IMR-90 (cell line): ENCODE results near the gene HNF1B. TPM values are rescaled to one million over a fixed set of nuclear protein-coding genes. Genes with fewer than 3 reads are reported as not detected.

Experiments used
- ATAC-seq: fragments of 200-7000 bp; cut with Tn5 transposase; 2 replicates; pipeline ENCODE4 v1.9.1; 2020; ENCODE audit warnings: low read depth, mild to moderate bottlenecking, moderate library complexity
- BruUV-seq: library from RNA; stranded (reverse); fragments of 400-500 nt; replicated peaks from 2 replicates; lab custom pipeline; 2021; lab: Mats Ljungman, UMichigan
- CTCF ChIA-PET: fragments of 300-600 bp; formaldehyde crosslinking; extraction: SDS; loops from one replicate; lab custom pipeline; 2021; ENCODE audit warnings: antibody characterized with exemption; lab: Yijun Ruan, JAX
- POLR2A ChIA-PET: fragments of 300-600 bp; sonication (Branson Sonifier 250); formaldehyde crosslinking; loops from one replicate; lab custom pipeline; 2022; ENCODE audit warnings: antibody characterized with exemption; ENCODE audit not compliant: unreplicated experiment; lab: Charles Lee
- DNase-seq: peaks from one replicate; pipeline ENCODE4 v3.0.0; 2013
- H2AFZ ChIP-seq: replicated peaks from 2 replicates; pipeline ENCODE3; 2013; ENCODE audit warnings: low read length, mild to moderate bottlenecking; ENCODE audit not compliant: poor library complexity
- H2AK5ac ChIP-seq: 2 replicates; pipeline ENCODE4 v1.6.1; 2013; ENCODE audit warnings: low read depth, low read length, inconsistent platforms
- H2AK9ac ChIP-seq: replicated peaks from 2 replicates; pipeline ENCODE3; 2013; ENCODE audit warnings: mild to moderate bottlenecking, low read depth, low read length, moderate library complexity; ENCODE audit not compliant: poor library complexity
- H2BK120ac ChIP-seq: 2 replicates; pipeline ENCODE4 v1.6.1; 2013; ENCODE audit warnings: low read depth, low read length, inconsistent platforms
- H2BK15ac ChIP-seq: 3 replicates; pipeline ENCODE4 v1.6.1; 2013; ENCODE audit warnings: low read depth, low read length, inconsistent platforms
- H2BK20ac ChIP-seq: 2 replicates; pipeline ENCODE4 v1.6.1; 2013; ENCODE audit warnings: low read depth, mild to moderate bottlenecking, inconsistent platforms, low read length, moderate library complexity
- H2BK5ac ChIP-seq: 2 replicates; pipeline ENCODE4 v1.6.1; 2013; ENCODE audit warnings: mild to moderate bottlenecking, low read depth, low read length, inconsistent platforms; ENCODE audit not compliant: poor library complexity, severe bottlenecking
- H3K14ac ChIP-seq: replicated peaks from 2 replicates; pipeline ENCODE4 v1.6.1; 2013; ENCODE audit warnings: low read depth, low read length, inconsistent platforms
- H3K18ac ChIP-seq: 2 replicates; pipeline ENCODE4 v1.6.1; 2013; ENCODE audit warnings: low read depth, low read length, control low read depth
- H3K23ac ChIP-seq: 2 replicates; pipeline ENCODE4 v1.6.1; 2013; ENCODE audit warnings: low read depth, low read length, inconsistent platforms
- H3K27ac ChIP-seq: 2 replicates; pipeline ENCODE4 v1.5.1; 2013; ENCODE audit warnings: mild to moderate bottlenecking, control low read depth, low read length; ENCODE audit not compliant: insufficient read depth
- H3K27me3 ChIP-seq: 2 replicates; pipeline ENCODE4 v1.6.1; 2013; ENCODE audit warnings: low read length; ENCODE audit not compliant: control insufficient read depth, insufficient read depth
- H3K36me3 ChIP-seq: 2 replicates; pipeline ENCODE4 v1.6.1; 2013; ENCODE audit warnings: low read length, mixed read lengths; ENCODE audit not compliant: control insufficient read depth, insufficient read depth
- H3K4ac ChIP-seq: 2 replicates; pipeline ENCODE4 v1.6.1; 2013; ENCODE audit warnings: low read depth, low read length, inconsistent platforms
- H3K4me1 ChIP-seq: 2 replicates; pipeline ENCODE4 v1.6.1; 2013; ENCODE audit warnings: low read length, mixed read lengths; ENCODE audit not compliant: control insufficient read depth, insufficient read depth
- H3K4me2 ChIP-seq: 2 replicates; pipeline ENCODE4 v1.6.1; 2013; ENCODE audit warnings: low read depth, mild to moderate bottlenecking, control low read depth, low read length, moderate library complexity
- H3K4me3 ChIP-seq: 2 replicates; pipeline ENCODE4 v1.5.1; 2013; ENCODE audit warnings: low read depth, mild to moderate bottlenecking, control low read depth, low read length, moderate library complexity; ENCODE audit not compliant: insufficient read depth
- H3K56ac ChIP-seq: 2 replicates; pipeline ENCODE4 v1.6.1; 2013; ENCODE audit warnings: low read length, inconsistent platforms; ENCODE audit not compliant: insufficient read depth; ENCODE audit errors: extremely low read depth
- H3K79me1 ChIP-seq, 2 experiments: 2 replicates each; pipeline ENCODE4 v1.6.1; 2013; ENCODE audit warnings: low read length in 2 of 2, inconsistent platforms in 1 of 2, low read depth in 1 of 2
- H3K9ac ChIP-seq: 2 replicates; pipeline ENCODE4 v1.6.1; 2013; ENCODE audit warnings: low read depth, low read length, control low read depth
- H3K9me1 ChIP-seq: 2 replicates; pipeline ENCODE4 v1.6.1; 2013; ENCODE audit warnings: low read length, inconsistent platforms; ENCODE audit not compliant: insufficient read depth
- H3K9me3 ChIP-seq: 2 replicates; pipeline ENCODE4 v1.6.1; 2013; ENCODE audit warnings: low read length; ENCODE audit not compliant: control insufficient read depth, insufficient read depth
- H4K20me1 ChIP-seq: 2 replicates; pipeline ENCODE4 v1.6.1; 2013; ENCODE audit warnings: low read length, inconsistent platforms; ENCODE audit not compliant: insufficient read depth
- H4K5ac ChIP-seq: 2 replicates; pipeline ENCODE4 v1.6.1; 2013; ENCODE audit warnings: mild to moderate bottlenecking, low read depth, low read length, control low read depth
- H4K8ac ChIP-seq, 2 experiments: 2 replicates each; pipeline ENCODE4 v1.6.1; 2013; ENCODE audit warnings: low read depth in 2 of 2, low read length in 2 of 2, control low read depth in 1 of 2, inconsistent platforms in 1 of 2
- H4K91ac ChIP-seq: 2 replicates; pipeline ENCODE4 v1.6.1; 2013; ENCODE audit warnings: low read depth, low read length, inconsistent platforms; ENCODE audit not compliant: insufficient read depth
- BHLHE40 ChIP-seq: fragments of 150-350 bp; IDR thresholded peaks from 2 replicates; pipeline ENCODE4 v1.6.1; 2016; ENCODE audit warnings: mild to moderate bottlenecking, low read depth, low read length
- CEBPB ChIP-seq: IDR thresholded peaks from 2 replicates; pipeline ENCODE4 v1.6.1; 2012; ENCODE audit warnings: low read depth, low read length, improper control_type of control experiment
- CHD1 ChIP-seq: IDR thresholded peaks from 2 replicates; pipeline ENCODE4 v1.6.1; 2012; ENCODE audit warnings: low read depth, low read length, improper control_type of control experiment
- CTCF ChIP-seq: conservative IDR thresholded peaks from 2 replicates; pipeline ENCODE4 v1.5.1; 2012; ENCODE audit warnings: mild to moderate bottlenecking, low read depth, low read length, improper control_type of control experiment
- ELK1 ChIP-seq: fragments of 150-350 bp; IDR thresholded peaks from 2 replicates; pipeline ENCODE4 v1.6.1; 2016; ENCODE audit warnings: low read depth, mild to moderate bottlenecking, low read length, moderate library complexity, borderline replicate concordance
- FOS ChIP-seq: fragments of 150-350 bp; IDR thresholded peaks from 2 replicates; pipeline ENCODE4 v1.6.1; 2016; ENCODE audit warnings: low read depth, low read length
- MAFK ChIP-seq: IDR thresholded peaks from 2 replicates; pipeline ENCODE4 v1.6.1; 2012; ENCODE audit warnings: low read depth, low read length, improper control_type of control experiment
- MAZ ChIP-seq: IDR thresholded peaks from 2 replicates; pipeline ENCODE4 v1.6.1; 2012; ENCODE audit warnings: low read depth, mild to moderate bottlenecking, low read length, improper control_type of control experiment, moderate library complexity, borderline replicate concordance
- MXI1 ChIP-seq: IDR thresholded peaks from 2 replicates; pipeline ENCODE4 v1.6.1; 2012; ENCODE audit warnings: low read depth, mild to moderate bottlenecking, low read length, moderate library complexity, borderline replicate concordance
- RCOR1 ChIP-seq: IDR thresholded peaks from 2 replicates; pipeline ENCODE4 v1.6.1; 2012; ENCODE audit warnings: mild to moderate bottlenecking, low read length, improper control_type of control experiment; ENCODE audit not compliant: insufficient replicate concordance
- SMC3 ChIP-seq: fragments of 150-350 bp; IDR thresholded peaks from 2 replicates; pipeline ENCODE4 v1.6.1; 2016; ENCODE audit warnings: low read depth, mild to moderate bottlenecking, antibody characterized with exemption, low read length, moderate library complexity
- USF2 ChIP-seq: fragments of 150-350 bp; IDR thresholded peaks from 2 replicates; pipeline ENCODE4 v1.6.1; 2017; ENCODE audit warnings: mild to moderate bottlenecking, antibody characterized with exemption, low read length, low read depth
- WGBS, 2 experiments: methylation state at CpG; one replicate each; pipeline versions ENCODE4 v1.1.5 to v1.1.7; 2013; ENCODE audit warnings: missing lambda C conversion rate in 2 of 2; ENCODE audit not compliant: insufficient read length in 1 of 2; ENCODE audit errors: extremely low coverage in 2 of 2; 5-methylcytosine and 5-hydroxymethylcytosine counted together
- dilution Hi-C: fragments of 300-500 bp; cut with HindIII; formaldehyde crosslinking; loops from one replicate; pipeline ENCODE4 v1.14.3; 2018; ENCODE audit warnings: low sequenced_read_pairs; ENCODE audit not compliant: unreplicated experiment
- in situ Hi-C: fragments of 300-500 bp; cut with MboI; formaldehyde crosslinking; loops from 3 replicates; pipeline ENCODE4 v1.14.3; 2019; ENCODE audit warnings: low sequenced_read_pairs, inconsistent platforms, mixed read lengths
- intact Hi-C: fragments of 100-400 bp; cut with micrococcal nuclease; formaldehyde crosslinking; loops from 2 replicates; pipeline ENCODE4 v1.10.0; 2022
- polyA plus RNA-seq, 3 experiments: library from polyadenylated mRNA; depleted of rRNA; stranded (reverse); fragments of >200 nt; gene quantifications; 2 replicates each; pipeline ENCODE4 v1.2.3, GENCODE V29; 2012; ENCODE audit warnings: low replicate concordance in 1 of 3
- total RNA-seq: library from RNA; depleted of rRNA; stranded (reverse); fragments of >200 nt; gene quantifications from 2 replicates; pipeline ENCODE4 v1.2.3, GENCODE V29; 2012

Gene HNF1B
- total and polyA plus RNA-seq, 2 of the 4 experiments (the other 2 are of a cell fraction): not detected

- Histone ChIP-seq H3K4me1 (no peaks in the 10 kb centered on the region), H3K9ac (no peak overlapping the region), H3K79me1 (no peaks in the 10 kb centered on the region), H3K9me3 (no peaks in the 10 kb centered on the region), H2BK5ac (no peak overlapping the region), H3K27me3 (no peaks in the 10 kb centered on the region), H4K20me1 (no peaks in the 10 kb centered on the region), H2BK20ac (no peak overlapping the region), H3K14ac (no peak overlapping the region), H2BK15ac (no peak overlapping the region), H3K18ac (no peak overlapping the region), H4K8ac (no peak overlapping the region), H4K5ac (no peak overlapping the region), H3K56ac (no peak overlapping the region), H2AK5ac (no peak overlapping the region), H3K36me3 (no peaks in the 10 kb centered on the region), H2AK9ac (no peak overlapping the region), H3K23ac (no peak overlapping the region), H3K4me3 (no peak overlapping the region), H4K91ac (no peak overlapping the region), H2BK120ac (no peak overlapping the region), H3K4me2 (no peak overlapping the region), H2AFZ (no peak overlapping the region), H3K27ac (no peak overlapping the region), H3K9me1 (no peaks in the 10 kb centered on the region), H3K4ac (no peak overlapping the region)
- peak; percentile 85 for TF ChIP-seq CEBPB
- no peak for TF ChIP-seq RCOR1
- no peak for TF ChIP-seq FOS
- no peak for TF ChIP-seq MAFK
- TF ChIP-seq CTCF: no peak
- TF ChIP-seq MXI1: no peak
- TF ChIP-seq USF2: no peak
- no peak for TF ChIP-seq MAZ
- no peak for TF ChIP-seq ELK1
- no peak for TF ChIP-seq SMC3
- peak; percentile 84 for TF ChIP-seq BHLHE40
- TF ChIP-seq CHD1: no peak
- ChIA-PET POLR2A (no interaction called here), CTCF (interaction anchor here (0.5 to 1.7 kb wide), 3 partner anchors 9 to 299 kb away, joined by 3 to 7 read pairs (median 4); no protein-coding TSS in a partner anchor)
- dilution Hi-C loops (no loop called here), in situ Hi-C loops (no loop called here), intact Hi-C loops (no loop called here)
- DNase-seq: peak; percentile 85
- BruUV-seq: no TSS peak
- peak; percentile 77 for ATAC-seq
- no CpG with 5 or more reads among the region's 4 CpGs for WGBS, 2 experiments
These were observed 34.7 kb upstream of the HNF1B start for GRCh38 chr17:37779554-37779953.
